ENCODE measurements around the gene DRC3.

DRC3 gene

DNA sequence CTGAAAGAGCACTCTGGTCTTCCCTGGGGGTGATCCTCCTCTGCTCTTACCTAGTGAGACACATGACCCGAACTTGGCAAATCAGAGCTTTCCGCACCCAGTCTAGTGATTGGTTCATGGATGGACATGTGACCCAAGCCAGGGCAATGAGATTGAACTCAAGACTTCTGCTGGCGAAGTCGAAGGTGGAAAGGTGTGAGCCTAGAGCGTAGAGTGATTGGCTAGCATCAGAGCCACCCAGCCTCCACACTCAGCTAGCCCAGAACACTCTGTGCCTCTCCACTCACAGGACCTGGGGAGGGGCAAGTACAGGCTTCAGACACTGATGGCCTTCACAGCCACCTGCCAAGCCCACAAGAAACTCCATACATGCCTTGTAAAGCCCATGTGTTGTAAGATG is 48.7 kb downstream of the DRC3 start:
- TF ChIP-seq, protein P1, sequence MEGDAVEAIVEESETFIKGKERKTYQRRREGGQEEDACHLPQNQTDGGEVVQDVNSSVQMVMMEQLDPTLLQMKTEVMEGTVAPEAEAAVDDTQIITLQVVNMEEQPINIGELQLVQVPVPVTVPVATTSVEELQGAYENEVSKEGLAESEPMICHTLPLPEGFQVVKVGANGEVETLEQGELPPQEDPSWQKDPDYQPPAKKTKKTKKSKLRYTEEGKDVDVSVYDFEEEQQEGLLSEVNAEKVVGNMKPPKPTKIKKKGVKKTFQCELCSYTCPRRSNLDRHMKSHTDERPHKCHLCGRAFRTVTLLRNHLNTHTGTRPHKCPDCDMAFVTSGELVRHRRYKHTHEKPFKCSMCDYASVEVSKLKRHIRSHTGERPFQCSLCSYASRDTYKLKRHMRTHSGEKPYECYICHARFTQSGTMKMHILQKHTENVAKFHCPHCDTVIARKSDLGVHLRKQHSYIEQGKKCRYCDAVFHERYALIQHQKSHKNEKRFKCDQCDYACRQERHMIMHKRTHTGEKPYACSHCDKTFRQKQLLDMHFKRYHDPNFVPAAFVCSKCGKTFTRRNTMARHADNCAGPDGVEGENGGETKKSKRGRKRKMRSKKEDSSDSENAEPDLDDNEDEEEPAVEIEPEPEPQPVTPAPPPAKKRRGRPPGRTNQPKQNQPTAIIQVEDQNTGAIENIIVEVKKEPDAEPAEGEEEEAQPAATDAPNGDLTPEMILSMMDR (IDR thresholded peaks at IDR 0.05; ENCODE audit: low read depth, low read length, missing control alignments), result no peak
- no peak for DNase-seq (ENCODE audit: extremely low read depth, low read depth)
- no peak overlapping the region for H3K4me3 ChIP-seq (replicated peaks; ENCODE audit: low read depth, low read length)

DNA sequence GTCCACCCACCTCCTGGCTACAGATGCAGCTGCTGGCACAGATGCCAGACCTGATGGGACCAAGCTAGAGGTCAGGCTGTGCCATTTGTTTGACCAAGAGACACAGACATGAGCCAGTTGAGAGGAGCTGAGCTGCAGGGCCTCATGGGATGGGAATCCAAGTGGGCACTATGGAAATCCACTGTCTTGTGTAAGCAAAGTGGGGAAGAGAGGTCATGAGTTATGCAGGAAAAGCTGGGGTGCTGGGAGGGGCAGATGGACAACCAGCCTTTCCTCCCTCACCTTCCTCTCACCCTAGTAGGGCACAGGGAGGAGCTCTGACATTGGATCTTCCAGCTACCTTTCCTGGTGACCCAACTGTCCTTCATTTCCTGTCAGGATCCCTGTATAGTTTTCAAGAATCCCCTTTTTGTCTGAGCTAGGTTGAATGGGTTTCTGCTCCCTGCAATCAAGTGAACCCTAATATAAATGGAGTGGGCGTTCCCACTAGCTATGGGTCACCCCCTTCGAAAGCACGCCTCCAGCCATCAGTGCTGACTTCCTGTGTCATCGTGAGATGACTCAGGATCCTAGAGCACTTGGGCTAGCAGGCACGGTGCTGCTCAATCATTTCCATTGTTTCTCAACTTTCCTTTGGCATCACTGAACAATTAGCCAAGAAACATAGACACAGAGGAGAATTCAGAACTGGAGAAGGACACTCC is 52.7 kb downstream of the DRC3 start:
- no peak overlapping the region for H3K4me3 ChIP-seq (replicated peaks; ENCODE audit: low read depth, low read length)
- no peak for DNase-seq (ENCODE audit: extremely low read depth, low read depth)
- TF ChIP-seq, protein P1 (IDR thresholded peaks at IDR 0.05; ENCODE audit: low read depth, low read length, missing control alignments), result no peak

DNA sequence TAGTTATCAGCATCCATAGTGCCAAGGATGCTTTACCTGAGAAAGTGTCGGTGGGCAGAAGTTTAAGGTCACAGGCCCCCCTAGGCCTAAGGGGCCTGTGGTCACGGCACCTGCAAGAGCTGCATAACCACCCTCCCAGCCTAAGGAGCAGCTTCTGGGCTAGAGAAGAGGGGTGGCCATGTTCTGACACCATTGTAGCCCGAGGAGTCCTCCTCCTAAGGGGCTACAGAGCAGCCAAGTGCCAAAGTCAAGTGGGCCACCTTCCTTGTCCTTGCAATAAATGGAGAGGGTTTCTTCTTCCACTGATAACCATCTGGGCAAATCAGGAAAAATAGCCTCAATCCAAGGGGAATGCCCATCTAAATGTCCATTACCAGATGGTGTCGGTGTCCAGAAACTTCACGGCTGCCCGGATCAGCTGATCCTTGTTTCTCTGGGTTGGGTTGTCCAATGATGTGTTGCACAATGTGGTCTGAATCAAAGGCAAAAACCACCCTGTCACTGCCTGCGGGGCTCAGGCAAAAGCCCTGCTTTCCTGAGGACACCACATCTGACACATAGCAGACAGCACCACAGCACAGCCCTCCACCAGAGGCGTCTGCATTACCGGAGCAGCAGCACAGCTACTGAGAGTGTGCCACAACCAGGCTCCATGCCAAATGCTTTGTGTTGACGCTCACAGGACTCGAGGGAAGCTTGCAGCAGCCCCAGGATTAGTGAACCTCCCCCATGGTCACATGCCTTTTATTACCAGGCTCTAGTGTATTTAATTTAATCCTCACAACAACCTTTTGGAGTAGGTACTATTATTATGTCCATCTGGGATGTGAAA is 53.5 kb downstream of the DRC3 start:
- no peak overlapping the region for H3K4me3 ChIP-seq (replicated peaks; ENCODE audit: low read depth, low read length)
- DNase-seq (ENCODE audit: extremely low read depth, low read depth), result peak; percentile 53
- TF ChIP-seq, protein P1 (IDR thresholded peaks at IDR 0.05; ENCODE audit: low read depth, low read length, missing control alignments), result no peak

DNA sequence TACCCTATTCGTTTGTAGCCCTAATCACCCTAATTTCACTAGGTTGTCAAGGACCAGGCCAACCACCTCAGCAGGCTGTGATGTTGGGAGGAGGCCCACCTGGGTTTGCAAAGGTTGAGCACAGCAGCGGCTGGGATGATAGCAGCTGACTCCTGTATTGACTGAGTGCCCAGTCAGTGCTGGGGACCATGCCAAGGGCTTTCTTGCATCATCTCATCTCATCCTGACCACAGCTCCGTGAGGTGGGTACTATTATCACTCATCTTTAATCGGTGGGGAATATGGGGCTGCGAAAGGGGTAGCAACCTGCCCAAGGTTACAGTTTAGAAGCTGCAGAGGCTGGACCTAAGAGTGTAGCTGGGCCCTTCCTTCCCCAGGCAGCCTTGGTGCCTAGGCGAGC is 54.6 kb downstream of the DRC3 start:
- TF ChIP-seq, protein P1 (IDR thresholded peaks at IDR 0.05; ENCODE audit: low read depth, low read length, missing control alignments), result no peak
- no peak overlapping the region for H3K4me3 ChIP-seq (replicated peaks; ENCODE audit: low read depth, low read length)

DNA sequence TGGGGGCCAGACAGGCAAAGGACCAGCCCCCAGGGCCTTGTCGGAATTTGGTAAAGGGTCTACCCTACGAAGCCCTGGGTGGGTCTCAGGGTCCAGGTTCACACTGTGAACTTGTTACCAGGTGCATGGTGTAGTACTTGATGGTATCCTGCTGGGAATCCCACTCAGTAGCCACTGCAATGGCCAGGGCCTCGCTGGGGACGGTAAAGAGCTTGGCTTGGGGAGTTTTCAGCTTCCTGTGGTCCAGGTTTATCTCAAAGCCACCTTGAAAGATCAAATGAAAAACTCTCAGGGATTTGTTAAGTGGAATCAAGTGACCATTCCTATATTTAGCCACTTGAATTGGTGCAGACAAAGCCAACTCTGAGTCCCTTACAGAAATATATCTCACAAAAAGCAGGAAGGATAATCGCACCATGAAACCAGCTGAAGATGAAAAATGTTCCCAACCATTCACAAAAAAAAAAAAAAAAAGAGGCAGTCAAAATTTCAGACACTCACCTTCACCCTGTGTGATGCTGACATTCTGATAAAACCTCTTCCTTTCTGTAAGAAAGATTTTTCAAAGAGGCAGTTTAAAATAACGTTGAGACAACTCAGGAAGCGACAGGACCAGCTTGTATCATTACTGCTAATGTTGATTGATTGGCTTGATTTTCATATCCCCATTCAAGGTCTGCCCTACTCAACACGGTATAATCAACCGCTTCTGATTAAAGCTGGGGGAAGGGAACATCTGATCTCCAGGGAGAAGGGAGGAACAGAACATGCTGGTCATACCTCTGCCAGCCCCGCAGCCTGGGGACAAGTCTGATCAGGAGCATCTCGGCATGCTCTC is 55.7 kb downstream of the DRC3 start:
- TF ChIP-seq, protein P1 (IDR thresholded peaks at IDR 0.05; ENCODE audit: low read depth, low read length, missing control alignments), result no peak
- no peak for DNase-seq (ENCODE audit: extremely low read depth, low read depth)

More for the DNA sequence above, 54.6 kb downstream of the DRC3 start:
- DNase-seq (ENCODE audit: extremely low read depth, low read depth), result no peak

DNA sequence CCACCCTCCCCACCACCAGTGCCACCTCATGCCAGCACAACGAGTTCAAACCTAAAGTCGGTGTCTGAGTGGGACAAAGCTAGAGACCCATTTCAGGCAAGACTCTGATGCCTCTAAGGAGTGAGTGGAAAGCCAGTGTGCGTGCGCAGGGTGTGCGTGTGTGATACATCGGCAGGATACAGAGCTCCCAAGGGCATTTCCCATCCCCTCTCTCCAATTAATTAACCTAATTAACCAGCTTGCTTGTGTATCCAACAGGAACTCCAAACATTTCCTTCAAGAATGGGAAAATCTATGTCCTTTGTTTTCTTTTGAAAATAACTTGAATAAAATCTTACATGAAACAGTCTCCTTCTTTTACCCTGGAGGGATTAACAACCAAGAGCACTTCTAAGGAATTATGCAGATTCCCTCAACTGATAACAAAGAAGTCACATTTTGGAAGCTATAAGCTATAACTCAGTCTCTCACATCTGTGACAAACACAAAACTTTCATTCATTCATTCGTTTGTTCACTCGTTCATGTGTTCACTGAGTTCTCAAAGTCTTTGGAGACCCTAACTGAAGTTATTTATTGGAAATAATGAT is 56.4 kb downstream of the DRC3 start:
- DNase-seq (ENCODE audit: extremely low read depth, low read depth), result no peak
- TF ChIP-seq, protein P1 (IDR thresholded peaks at IDR 0.05; ENCODE audit: low read depth, low read length, missing control alignments), result no peak
- H3K4me3 ChIP-seq (replicated peaks; ENCODE audit: low read depth, low read length), result no peak overlapping the region

More for the DNA sequence above, 55.7 kb downstream of the DRC3 start:
- no peak overlapping the region for H3K4me3 ChIP-seq (replicated peaks; ENCODE audit: low read depth, low read length)
